Renal cortical epithelial cell (primary cell): ENCODE measurements around the gene RAB28. TPM values are rescaled to one million over a fixed set of nuclear protein-coding genes. Genes with fewer than 3 reads are reported as not detected.
A peak's percentile ranks its signal among the peaks of the same experiment; 100 is the strongest.

Experiments
- DNase-seq: peaks from one replicate; pipeline ENCODE4 v3.0.0-alpha.2; 2011; ENCODE audit warnings: low read depth
- total RNA-seq: library from RNA; depleted of rRNA; stranded (reverse); fragments of >200 nt; gene quantifications from 2 replicates; pipeline ENCODE4 v1.2.3, GENCODE V29; 2014

The RAB28 gene
- total RNA-seq, result 15.1 and 18.7 TPM in 2 replicates

GRCh38 chr4:13484122-13484748 lies at the start of gene RAB28:
RAB28 (minus strand) TSS chr4:13484340.
- DNase-seq, result peak; percentile 81

- DNase-seq, result no peak
Observed at GRCh38 chr4:13531625-13531998, 47.5 kb upstream of the RAB28 start.

GRCh38 chr4:13530823-13531624 lies 46.9 kb upstream of the RAB28 start:
- no peak for DNase-seq

- DNase-seq, result no peak
Observed at GRCh38 chr4:13529128-13529919, 45.2 kb upstream of the RAB28 start.

GRCh38 chr4:13528821-13529127 lies 44.6 kb upstream of the RAB28 start:
- DNase-seq, result no peak

GRCh38 chr4:13527981-13528820 lies 44.1 kb upstream of the RAB28 start:
- DNase-seq, result peak; percentile 25

GRCh38 chr4:13527192-13527980 lies 43.2 kb upstream of the RAB28 start:
- DNase-seq, result no peak

GRCh38 chr4:13526658-13527057 lies 42.5 kb upstream of the RAB28 start:
- no peak for DNase-seq

GRCh38 chr4:13525606-13526281 lies 41.6 kb upstream of the RAB28 start:
- no peak for DNase-seq

GRCh38 chr4:13524504-13525243 lies 40.5 kb upstream of the RAB28 start:
- DNase-seq, result peak; percentile 18

- no peak for DNase-seq
Observed at GRCh38 chr4:13523591-13524503, 39.7 kb upstream of the RAB28 start.

- no peak for DNase-seq
Observed at GRCh38 chr4:13523105-13523477, 39.0 kb upstream of the RAB28 start.

- no peak for DNase-seq
Observed at GRCh38 chr4:13522282-13523104, 38.4 kb upstream of the RAB28 start.

- no peak for DNase-seq
Observed at GRCh38 chr4:13521047-13521446, 36.9 kb upstream of the RAB28 start.

GRCh38 chr4:13516315-13516860 lies 32.2 kb upstream of the RAB28 start:
- no peak for DNase-seq

- no peak for DNase-seq
Observed at GRCh38 chr4:13515268-13515667, 31.1 kb upstream of the RAB28 start.

GRCh38 chr4:13514722-13515121 lies 30.6 kb upstream of the RAB28 start:
- no peak for DNase-seq

- peak; percentile 42 for DNase-seq
Observed at GRCh38 chr4:13511101-13511500, 27.0 kb upstream of the RAB28 start.
